GM18519 (cell line): Measurements from ENCODE around the gene PDE6G.
"Not testable (repeated sequence)": the region's sequence is repeated elsewhere in the genome, so short reads cannot be mapped to it uniquely, and the experiment has no call there.

Experiments used
- ATAC-seq: cut with Tn5 transposase; IDR thresholded peaks from one replicate; pipeline ENCODE4 v1.9.1; 2021; ENCODE audit warnings: mild to moderate bottlenecking, moderate library complexity; ENCODE audit not compliant: unreplicated experiment, low FRiP score

Gene PDE6G

DNA sequence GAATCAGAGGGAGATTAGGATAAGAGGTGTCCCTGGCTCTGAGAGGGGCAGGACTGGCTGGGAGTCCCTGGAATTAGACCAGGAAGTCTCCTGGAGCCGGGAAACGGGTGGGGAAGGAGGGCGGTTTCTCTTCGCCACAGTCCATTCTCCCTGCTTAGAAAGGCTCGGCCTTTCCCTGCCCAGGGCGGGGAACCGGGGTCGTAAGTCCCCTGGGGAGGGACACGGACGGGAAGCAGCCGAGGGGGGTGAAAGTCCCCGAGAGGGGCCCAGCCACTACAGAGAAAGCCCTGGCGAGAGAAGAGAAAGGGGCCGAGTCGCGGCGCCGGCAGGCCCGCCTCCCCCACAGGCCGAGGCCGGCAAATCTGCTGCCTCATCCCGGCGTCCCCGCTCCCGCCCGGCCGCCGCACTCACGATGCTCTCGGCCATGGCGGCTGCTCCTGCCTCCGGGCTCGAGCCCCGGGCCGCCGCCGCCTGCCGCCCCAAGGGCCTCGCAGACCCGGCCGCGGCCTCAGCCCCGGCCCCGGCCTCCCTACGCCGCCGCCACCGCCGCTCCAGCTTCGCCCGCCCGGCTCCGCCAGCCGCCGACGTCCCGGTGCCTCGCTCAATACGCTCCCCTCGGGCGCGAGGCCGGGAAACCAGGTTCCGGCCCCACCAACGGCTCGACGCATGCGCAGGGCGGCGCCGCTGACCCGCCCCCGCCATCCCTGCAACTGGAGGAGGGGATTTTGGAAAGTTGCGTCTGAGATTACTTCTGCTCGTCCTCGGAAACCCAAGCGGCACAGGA lies 19.6 kb downstream of the PDE6G start, which contains the start of the genes NPLOC4 and TSPAN10:
Gene NPLOC4 (minus strand): TSS at position 608 of the 784 bp plus-strand sequence. CDS start 182 bp downstream, at position 426.
Gene TSPAN10 (plus strand): TSS at position 692 of the 784 bp plus-strand sequence. CDS start 5,217 bp downstream, outside the sequence.
- ATAC-seq, result peak; percentile 52

DNA sequence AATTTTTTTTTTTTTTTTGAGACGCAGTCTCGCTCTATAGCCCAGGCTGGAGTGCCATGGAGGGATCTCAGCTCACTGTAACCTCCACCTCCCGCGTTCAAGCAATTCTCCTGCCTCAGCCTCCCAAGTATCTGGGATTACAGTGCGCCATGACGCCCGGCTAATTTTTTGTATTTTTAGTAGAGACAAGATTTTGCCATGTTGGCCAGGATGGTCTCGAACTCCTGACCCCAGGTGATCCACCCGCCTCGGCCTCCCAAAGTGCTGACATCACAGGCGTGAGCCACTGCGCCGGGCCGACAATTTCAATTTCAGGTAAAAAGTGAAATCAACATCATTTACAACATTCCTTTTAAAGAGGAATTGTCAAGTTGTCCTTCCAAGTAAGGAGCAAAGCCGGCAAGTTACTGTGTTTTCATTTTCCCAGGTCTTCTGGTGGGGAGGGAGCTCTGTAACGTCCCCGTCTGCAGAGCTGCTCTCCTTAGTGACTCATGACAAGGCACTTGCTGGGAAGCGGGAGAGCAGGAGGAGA lies 20.3 kb downstream of the PDE6G start:
- no peak for ATAC-seq

DNA sequence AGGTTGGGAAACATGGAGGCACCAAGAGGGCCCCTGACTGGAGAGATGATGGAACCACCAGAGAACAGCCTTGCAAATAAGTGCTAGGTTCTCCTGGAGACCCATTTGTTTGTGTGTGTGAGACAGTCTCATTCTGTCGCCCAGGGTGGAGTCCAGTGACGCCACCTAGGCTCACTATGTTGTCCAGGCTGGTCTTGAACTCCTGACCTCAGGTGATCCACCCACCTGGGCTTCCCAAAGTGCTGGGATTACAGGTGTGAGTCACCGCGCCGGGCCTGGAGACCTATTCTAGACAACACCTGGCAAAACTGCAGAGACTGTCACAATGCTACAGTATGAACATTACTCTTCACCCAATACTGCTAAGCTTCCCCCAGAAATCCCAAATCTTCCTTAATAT lies 20.9 kb downstream of the PDE6G start:
- no peak for ATAC-seq

DNA sequence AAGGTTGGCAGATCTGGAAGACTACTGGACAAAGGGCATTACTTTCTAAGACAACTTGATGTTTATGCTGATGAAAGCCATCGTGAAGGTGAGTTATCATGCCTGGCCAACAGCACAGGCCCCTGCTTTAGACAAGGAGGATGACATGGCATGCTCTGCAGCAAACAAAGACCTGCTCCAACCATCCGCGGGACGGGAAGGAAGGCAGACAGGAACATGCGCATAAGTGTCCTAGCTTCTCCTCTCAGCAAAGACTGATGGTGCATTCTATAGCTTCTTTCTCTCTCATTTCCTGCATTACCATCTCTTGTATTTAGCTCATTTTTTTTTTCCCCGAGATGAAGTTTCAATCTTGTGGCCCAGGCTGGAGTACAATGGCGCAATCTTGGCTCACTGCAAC lies 24.9 kb downstream of the PDE6G start:
- no peak for ATAC-seq

DNA sequence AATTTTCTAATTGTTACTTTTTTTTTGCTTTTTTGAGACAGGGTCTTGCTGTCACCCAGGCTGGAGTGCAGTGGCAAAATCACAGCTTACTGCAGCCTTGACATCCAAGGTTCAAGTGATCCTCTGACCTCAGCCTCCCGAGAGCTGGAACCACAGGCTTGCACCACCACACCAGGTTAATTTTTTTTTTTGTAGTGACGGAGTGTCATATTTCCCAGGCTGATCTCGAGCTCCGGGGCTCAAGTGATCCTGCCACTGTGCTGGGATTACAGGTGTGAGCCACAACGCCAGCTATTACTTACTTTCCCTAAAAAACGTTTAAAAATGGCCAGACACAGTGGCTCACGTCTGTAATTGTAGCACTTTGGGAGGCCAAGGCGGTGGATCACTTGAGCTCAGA lies 26.1 kb downstream of the PDE6G start:
- ATAC-seq, result no peak

DNA sequence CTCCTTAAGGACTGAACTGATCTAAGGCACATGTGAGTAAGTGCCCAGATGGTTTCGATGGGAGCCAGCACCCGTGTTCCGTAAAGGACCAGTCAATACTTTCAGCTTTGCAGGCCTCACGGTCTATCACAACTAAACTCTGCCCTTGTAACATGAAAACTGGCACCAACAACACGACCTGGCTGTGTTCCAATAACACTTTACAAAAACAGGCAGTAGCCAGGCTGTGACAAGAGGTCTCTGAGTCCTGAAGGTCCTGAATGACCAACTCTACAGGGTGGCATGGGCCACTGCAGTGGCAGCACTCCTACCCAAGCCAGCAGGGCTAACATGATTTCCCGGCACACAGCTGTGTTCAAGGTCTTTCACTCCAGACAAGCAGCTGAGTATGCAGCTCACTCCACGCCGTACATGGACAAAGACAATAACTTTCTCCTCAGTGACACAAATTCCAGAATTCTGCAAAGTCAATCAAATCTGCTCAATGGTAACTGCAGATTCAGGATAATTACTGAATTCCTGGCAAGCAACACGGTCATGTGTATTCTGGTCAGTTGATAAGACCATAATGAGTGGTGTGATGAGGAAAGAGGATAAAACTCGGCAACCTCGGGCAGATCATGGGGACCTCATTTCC lies 34.7 kb downstream of the PDE6G start:
- no peak for ATAC-seq

DNA sequence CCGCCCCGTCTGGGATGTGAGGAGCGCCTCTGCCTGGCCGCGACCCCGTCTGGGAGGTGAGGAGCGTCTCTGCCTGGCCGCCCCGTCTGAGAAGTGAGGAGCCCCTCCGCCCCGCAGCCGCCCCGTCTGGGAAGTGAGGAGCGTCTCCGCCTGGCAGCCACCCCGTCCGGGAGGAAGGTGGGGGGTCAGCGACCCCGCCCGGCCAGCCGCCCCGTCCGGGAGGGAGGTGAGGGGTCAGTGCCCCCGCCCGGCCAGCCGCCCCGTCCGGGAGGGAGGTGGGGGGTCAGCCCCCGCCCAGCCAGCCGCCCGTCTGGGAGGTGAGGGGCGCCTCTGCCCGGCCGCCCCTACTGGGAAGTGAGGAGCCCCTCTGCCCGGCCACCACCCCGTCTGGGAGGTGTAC lies 38.0 kb downstream of the PDE6G start:
- not testable (repeated sequence) for ATAC-seq

DNA sequence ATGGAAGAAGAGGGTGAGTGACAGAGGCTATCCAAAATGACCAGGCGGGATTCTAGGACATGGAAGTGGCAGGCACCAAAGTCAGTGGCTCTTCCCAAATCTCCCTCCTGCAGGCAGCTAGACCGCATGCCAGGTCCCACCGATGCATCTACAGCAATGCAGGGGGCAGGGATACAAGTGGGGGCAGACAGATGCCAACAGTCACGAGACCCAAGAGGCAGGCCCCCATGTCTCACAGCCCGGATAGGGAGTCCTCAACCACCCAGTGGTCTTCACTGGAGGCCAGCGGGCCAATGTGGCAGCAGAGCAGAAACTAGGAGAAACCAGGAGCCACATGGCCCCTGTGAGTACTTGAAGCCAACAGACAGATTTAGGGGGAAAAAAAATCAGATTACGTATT lies 39.5 kb downstream of the PDE6G start:
- no peak for ATAC-seq

DNA sequence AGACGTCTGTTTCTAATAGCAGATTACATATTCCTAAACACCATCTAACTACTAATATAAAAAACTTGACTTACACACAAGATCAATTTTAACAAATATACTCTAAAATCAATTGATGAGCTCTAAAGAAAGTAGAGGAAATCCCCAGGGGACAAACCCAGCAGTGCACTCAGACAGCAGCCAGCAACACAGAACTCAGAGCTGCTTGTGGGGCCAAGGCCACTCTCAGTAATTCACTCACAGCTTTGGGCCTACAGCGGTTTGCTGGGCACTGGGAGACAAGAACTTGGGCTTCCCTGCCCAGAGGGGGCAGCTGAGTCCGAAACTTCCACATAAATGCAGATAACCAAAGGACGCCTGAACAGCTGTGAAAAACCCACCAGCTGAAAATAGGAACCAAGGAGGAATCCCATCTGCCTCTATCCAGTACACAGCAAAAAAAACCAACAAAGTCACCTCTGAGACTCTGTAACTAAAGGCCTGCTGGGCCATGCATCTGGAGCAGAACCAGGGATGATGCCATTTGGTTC lies 40.9 kb downstream of the PDE6G start:
- no peak for ATAC-seq

DNA sequence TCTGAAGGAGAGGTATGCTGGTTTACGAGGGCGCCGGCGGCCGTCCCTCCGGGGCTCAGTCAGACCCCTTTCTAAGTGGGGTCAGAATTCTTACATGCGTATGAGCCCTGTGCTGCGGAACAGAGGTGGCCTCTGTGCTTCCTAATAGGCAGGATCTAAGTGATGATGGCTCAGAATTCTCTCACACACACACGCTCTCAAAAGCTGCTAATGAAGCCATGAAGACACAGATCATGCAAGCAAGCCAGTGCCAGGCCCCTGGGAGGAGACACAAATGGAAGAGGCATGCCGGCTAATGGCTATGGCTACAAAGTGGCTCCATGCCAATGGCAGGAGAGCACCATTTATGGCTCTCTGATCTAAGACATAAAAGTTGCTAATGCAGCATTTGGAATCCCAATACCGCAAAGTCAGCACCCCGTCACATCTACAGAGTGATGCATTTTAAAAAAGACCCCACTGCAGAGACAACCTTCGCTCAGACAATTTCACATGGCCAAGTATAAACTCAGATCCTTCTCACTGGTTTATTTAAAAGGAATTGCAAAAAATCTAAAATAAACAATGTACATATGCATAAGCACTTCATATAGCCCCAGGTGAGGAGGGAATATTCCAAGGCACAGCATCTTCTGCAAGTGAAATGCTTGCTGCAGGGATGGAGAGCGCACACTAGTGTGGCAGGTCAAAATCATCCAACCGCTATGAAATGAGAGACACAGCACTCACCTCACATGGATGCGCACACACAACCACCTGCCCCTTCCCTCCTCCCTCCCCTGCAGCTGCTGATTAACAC lies 44.0 kb downstream of the PDE6G start:
- no peak for ATAC-seq

DNA sequence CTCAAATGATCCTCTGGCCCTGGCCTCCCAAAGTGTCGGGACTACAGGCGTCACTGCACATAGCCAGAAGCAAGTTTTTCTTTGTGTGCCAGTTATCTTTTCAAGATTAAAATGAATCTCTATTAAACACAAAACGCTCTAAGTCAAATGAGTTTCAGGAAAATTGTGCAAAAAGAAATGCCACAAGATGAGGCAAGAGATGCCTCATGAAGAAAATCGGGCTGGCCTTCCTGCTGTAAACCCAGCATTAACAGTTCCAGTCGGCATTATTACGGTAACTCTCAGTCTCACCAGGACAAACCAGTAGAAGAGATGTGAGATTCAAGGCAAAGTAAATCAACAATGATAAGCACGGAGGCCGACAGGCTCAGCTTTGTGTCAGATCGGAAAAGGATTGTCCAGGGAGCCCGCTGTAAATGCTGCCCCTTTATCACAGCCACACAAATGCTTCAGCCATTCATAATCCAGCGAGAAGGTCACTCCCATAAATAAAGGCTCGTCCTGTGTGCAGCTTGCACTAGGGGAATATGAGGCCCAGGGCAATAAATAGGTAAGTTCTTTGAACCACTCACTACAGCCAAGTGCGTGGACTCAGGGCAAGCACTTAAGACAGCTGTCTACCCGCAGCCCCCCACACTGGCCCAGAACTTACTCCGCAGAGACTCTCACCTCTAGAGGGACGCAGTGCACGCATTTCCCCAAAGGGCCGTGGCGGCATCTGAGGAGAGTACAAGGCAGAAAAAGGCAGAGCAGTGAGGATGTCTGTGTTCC lies 46.6 kb downstream of the PDE6G start:
- no peak for ATAC-seq

DNA sequence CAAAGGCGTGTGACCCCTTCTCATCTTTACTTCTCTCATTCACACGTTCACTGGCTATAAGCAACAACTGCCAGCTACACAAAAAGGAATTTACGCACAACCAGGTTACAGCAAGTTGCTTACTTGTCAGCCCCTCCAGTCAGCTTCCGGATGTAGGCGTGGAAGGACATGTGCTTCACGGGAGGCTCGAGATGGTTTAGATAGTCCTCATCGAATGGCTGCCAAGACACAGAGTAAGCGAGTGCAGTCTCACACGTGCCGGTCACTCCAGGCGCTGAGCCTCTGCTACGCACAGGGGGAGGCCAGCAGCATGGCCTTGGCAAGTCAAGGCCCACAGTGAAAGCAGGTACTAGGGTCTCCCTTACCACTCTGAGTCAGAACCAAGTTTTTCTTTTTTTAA lies 47.7 kb downstream of the PDE6G start:
- no peak for ATAC-seq

DNA sequence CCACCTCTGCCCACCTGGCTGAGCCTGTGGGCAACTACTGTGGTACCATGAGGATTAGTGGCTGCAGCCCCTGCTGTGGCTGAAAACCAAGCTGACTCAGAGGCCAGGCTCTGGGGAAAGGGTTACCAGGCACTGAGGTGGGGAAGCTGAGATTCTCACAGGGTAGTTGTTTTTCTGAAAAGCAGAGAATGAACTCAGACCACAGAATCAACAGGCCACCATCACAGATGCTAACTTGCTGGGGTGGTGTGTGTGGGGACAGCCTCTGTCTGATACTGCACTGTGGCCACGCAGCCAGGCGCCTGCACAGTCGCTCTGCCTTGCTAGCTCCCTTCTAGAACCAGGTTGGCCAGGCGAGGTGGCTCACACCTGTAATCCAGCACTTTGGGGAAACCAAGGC lies 48.3 kb downstream of the PDE6G start:
- no peak for ATAC-seq

DNA sequence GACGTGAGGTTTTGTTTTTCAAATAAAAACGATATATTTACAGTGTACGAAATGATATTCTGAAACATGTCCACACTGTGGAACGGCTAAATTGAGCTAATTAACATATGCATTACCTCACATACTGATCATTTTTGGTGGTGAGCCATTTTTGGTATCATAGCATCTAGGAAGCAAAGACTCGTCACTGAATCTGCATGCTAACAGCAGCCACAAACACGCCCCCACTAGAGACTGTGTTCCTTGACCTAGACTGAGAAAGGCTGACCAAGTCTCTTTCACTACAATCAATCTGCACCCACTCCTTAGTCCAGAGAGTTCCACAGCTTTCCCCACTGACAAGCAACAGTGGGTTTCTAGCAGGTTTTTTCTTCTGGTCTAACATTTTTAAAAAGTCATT lies 48.9 kb downstream of the PDE6G start:
- no peak for ATAC-seq

DNA sequence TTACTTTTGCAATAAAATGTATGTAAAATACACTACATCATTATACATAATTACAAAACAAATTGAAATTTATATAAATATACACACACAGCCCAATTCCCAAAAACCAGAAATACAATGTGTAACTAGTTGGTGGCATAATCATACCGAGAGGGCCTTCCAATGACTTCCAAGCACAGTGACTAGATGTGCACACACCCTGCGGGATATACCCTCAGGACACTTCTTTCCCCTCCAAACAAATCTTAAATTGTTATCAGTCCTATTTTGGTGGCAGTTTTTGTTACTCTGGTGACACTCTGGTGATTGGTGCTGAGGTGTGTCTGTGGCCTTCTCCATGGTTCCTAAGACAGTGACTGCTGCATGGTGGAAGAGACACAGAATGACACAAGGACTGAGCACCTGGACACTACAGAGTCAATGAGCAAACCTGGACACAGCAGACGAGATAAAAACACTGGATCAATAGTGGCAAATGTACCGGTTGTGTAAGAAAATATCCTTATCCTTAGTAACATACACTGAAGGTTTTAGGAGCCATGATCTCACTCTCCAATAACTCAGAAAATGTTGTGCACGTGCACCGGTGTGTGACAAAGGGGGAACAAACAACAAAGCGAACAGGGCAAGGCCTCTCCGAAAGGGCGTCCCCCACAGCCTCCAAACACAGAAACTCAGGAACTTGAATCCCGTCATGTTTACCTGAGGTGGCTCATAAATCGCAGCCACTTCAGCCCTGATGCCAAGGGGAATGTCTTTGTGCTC lies 52.3 kb downstream of the PDE6G start:
- no peak for ATAC-seq

DNA sequence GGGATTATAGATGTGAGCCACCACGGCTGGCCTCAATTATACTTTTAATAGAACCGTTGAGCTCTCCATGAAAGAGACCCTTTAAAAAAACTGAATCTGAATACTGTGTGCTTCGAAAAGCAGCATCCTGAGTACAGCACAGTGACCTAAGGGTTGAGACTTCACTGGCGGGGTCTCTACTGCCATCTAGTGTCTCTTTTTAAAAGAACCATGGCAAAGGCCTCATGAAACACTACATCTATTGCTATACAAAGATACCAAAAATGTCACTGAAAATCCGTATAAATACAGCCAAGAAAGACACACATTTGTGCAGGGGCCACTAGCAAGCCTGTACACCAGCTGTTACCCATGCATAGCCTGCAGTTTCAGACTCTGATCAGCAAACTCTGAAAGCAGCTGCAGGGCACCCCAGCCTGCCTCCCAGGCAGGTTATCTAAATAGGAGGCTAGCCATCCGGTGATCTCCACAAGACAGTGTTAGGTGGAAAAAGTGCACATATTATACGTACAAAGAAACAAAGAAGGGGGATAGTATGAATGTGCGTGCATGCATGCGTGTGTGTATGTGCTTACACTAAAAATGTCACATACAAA lies 54.7 kb downstream of the PDE6G start:
- no peak for ATAC-seq
